ENCODE measurements around the gene HDAC3.
A peak's percentile ranks its signal among the peaks of the same experiment; 100 is the strongest.

The HDAC3 gene

DNA sequence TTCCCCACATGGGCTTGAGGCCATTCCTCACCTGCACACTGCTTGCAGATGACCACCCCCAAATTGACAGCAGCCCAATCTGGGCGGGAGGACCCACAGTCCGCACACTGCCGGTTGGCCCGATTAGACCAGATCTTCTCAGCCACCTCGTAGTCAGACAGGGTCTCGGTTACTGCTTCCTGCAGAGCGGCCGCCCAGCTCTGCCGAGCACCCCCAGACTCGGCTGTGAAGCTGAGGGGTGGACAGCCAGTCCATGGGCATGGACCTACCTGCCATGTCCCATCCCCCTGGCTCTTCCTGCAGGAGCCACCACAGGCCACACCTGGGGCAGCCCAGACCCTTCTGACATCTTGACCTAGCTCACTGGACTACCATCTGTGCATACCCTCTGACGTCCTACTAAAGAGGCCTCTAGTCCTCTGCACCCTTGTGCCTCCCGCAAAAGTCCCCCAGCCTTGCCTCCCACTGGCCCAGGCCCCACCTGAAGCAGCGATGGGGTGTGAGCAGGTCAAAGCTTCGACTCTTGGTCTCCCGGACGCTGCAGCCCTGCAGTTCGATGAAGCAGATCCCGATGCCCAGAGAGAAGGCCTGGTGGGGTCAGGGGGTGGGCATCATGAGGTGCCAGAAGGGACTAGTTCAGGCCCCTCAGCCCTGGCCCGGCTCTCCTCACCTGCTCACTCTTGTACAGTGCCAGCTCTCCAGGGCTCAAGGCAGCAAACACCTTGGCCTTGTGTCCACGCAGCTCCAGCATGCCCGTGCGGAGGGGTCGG is 35.6 kb upstream of the HDAC3 start:
- no peak for DNase-seq (ENCODE audit: low spot score)
- TF ChIP-seq, protein P1, sequence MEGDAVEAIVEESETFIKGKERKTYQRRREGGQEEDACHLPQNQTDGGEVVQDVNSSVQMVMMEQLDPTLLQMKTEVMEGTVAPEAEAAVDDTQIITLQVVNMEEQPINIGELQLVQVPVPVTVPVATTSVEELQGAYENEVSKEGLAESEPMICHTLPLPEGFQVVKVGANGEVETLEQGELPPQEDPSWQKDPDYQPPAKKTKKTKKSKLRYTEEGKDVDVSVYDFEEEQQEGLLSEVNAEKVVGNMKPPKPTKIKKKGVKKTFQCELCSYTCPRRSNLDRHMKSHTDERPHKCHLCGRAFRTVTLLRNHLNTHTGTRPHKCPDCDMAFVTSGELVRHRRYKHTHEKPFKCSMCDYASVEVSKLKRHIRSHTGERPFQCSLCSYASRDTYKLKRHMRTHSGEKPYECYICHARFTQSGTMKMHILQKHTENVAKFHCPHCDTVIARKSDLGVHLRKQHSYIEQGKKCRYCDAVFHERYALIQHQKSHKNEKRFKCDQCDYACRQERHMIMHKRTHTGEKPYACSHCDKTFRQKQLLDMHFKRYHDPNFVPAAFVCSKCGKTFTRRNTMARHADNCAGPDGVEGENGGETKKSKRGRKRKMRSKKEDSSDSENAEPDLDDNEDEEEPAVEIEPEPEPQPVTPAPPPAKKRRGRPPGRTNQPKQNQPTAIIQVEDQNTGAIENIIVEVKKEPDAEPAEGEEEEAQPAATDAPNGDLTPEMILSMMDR (IDR thresholded peaks at IDR 0.05; ENCODE audit: extremely low read depth, insufficient read depth, missing control alignments) = no peak
- in situ Hi-C loops (cut with MboI; ENCODE audit: low pct_unique_long_range_greater_than_20kb, low sequenced_read_pairs, unreplicated experiment) = loop anchor here (10.0 kb wide), 1 partner anchor 463 kb away; no protein-coding TSS in a partner anchor

DNA sequence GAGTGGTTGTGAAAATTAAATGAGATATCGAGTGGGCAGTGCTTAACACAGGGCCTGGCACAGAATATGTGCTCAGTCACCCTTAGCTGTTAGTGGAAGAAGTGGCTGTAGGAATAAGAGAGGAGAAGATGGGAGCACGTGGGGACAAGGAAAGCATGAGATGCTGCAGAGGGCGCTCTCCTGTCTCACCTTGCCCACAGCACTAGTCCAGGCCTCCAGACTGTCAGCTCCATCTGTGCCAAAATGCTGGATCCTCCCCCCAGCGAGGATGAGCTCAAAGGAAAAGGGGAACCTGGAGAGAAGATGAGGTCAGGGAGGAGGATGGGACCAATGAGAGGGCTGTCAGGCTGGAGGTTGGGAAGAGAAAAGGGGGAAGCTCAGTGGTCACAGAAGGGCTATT is 32.9 kb upstream of the HDAC3 start:
- in situ Hi-C loops (cut with MboI; ENCODE audit: low pct_unique_long_range_greater_than_20kb, low sequenced_read_pairs, unreplicated experiment) = no loop called here
- TF ChIP-seq, protein P1 (IDR thresholded peaks at IDR 0.05; ENCODE audit: extremely low read depth, insufficient read depth, missing control alignments) = peak; percentile 1
- DNase-seq (ENCODE audit: low spot score) = no peak

DNA sequence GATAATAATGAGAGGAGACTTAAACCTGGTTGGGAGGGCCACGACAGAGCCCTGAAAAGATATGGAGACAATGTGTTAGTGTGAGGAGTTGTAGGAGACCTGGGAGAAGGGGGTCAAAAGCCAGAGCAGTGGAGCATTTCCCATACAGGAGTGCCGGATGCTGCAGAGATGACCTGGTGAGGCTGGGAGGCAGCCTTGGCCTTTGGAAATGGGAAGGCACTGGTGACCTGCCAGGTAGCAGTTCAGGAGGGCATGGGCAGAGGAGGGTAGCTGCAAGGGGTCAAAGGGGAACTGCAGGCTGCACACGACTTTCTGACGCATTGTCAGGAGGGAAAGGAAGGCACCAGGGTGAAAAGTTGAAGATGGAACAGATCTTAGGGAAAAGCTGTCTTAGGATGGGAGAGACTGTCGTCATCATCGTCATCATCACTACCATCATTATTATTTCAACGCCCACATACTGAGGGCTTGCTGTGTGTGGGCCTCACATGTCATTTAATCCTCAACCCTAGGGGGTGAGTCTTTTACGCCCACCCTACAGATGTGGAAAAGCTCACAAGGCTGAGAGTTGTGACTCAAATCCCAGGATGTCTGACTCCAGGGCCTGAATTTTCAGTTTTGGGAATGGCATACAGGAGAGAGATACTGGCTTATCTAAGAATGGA is 32.1 kb upstream of the HDAC3 start:
- in situ Hi-C loops (cut with MboI; ENCODE audit: low pct_unique_long_range_greater_than_20kb, low sequenced_read_pairs, unreplicated experiment) = no loop called here
- DNase-seq (ENCODE audit: low spot score) = no peak
- TF ChIP-seq, protein P1 (IDR thresholded peaks at IDR 0.05; ENCODE audit: extremely low read depth, insufficient read depth, missing control alignments) = no peak

DNA sequence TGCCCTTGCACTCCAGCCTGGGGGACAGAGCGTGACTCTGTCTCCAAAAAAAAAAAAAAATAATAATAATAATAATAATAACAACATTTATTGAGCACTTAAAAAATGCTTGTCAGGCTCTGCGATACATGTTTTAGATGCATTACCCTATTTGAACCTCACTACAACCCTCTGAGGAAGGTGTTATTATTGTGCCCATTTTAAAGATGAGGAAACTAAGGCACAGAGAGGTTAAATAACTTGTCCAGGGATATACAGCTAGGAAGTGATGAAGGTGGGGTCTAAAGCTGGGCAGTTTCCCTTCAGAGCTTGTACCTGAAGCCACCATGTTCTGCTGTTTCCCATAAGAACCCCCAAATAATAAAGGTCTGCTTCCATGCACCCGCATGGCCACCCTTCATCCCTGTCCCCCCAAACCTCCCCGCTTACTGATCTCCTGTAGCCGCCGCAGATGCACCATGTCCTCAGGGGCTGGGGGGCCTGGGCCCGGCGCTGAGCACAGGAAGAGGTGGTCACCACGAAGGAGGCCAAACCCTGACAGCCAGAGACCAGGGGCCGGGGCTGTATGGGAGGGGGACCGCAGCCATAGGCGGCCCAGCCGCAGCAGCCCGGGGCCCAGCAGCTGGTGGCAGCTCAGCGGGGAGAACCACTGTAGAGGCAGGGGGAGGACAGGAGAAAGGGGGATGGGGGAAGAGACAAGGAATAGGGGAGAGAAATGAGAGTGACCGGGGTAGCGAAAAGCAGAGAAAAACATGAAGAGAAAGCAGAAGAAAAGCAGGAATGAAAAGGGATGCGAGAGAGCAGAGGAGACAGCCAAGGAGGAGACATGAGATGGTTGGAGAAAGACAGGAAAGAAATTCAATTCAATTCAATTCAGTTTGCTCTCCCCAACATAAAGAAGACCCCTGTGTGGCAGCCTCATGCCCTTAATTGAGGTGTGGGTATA is 29.6 kb upstream of the HDAC3 start:
- in situ Hi-C loops (cut with MboI; ENCODE audit: low pct_unique_long_range_greater_than_20kb, low sequenced_read_pairs, unreplicated experiment) = no loop called here
- DNase-seq (ENCODE audit: low spot score) = no peak
- TF ChIP-seq, protein P1 (IDR thresholded peaks at IDR 0.05; ENCODE audit: extremely low read depth, insufficient read depth, missing control alignments) = no peak

DNA sequence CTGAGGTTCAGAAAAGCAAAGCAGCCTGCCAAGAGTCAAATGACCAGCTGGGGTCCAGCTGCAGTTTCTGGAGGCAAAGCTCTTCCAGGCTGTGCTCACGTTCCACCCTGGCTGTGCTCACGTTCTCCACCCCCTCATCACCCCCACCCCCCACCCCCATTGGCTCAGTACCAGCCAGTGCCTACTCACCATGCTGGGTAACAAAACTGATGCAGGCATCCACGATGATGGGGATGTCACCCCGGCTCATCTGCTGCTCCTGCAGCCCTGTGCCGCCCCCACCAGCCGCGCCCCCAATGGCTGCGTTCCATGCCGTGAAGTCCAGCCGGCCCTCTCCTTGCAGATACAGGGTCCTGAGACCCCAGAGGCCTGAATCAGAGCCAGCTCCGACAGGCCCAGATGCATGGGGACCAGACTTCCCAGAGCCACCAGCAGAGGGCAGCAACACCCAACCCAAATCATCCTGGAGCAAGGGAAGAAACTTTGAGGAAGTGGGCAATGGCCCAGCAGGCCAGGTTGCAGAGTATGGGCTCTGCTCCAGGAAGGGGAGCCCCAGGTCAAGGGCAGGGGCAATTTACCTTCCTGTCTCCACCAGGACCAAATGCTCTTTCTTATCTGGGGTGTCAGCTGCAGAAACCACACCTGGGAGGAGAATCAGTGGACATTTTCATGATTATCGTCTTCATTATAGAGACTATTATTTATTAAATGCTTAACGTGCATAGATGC is 28.2 kb upstream of the HDAC3 start:
- DNase-seq (ENCODE audit: low spot score) = peak; percentile 88
- in situ Hi-C loops (cut with MboI; ENCODE audit: low pct_unique_long_range_greater_than_20kb, low sequenced_read_pairs, unreplicated experiment) = no loop called here
- TF ChIP-seq, protein P1 (IDR thresholded peaks at IDR 0.05; ENCODE audit: extremely low read depth, insufficient read depth, missing control alignments) = peak; percentile 89

DNA sequence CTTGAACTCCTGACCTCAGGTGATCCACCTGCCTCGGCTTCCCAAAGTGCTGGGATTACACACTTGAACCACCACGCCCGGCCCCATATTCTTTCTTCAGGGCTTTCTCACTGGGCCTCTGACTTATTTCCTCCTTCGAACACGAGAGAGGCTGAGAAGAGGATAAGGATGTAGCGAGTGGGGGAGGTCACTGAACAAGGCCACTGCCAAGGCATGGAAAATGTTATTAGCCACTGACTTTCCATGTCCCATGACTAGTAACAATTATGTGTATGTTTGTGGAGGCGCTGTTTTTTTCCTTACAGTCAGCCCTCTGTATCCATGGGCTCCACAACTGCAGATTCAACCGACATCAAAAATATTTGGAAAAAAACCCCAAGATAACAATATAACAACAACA is 26.9 kb upstream of the HDAC3 start:
- DNase-seq (ENCODE audit: low spot score) = no peak
- TF ChIP-seq, protein P1 (IDR thresholded peaks at IDR 0.05; ENCODE audit: extremely low read depth, insufficient read depth, missing control alignments) = no peak
- in situ Hi-C loops (cut with MboI; ENCODE audit: low pct_unique_long_range_greater_than_20kb, low sequenced_read_pairs, unreplicated experiment) = no loop called here

Data from GM13977 (cell line).